Measurements from ENCODE around the gene PANK1.
A peak's percentile ranks its signal among the peaks of the same experiment; 100 is the strongest.
"Not testable (repeated sequence)": the region's sequence is repeated elsewhere in the genome, so short reads cannot be mapped to it uniquely, and the experiment has no call there.

The PANK1 gene

GRCh38 chr10:89651916-89652573 lies 7.0 kb upstream of the PANK1 start:
- no peak for DNase-seq

DNA sequence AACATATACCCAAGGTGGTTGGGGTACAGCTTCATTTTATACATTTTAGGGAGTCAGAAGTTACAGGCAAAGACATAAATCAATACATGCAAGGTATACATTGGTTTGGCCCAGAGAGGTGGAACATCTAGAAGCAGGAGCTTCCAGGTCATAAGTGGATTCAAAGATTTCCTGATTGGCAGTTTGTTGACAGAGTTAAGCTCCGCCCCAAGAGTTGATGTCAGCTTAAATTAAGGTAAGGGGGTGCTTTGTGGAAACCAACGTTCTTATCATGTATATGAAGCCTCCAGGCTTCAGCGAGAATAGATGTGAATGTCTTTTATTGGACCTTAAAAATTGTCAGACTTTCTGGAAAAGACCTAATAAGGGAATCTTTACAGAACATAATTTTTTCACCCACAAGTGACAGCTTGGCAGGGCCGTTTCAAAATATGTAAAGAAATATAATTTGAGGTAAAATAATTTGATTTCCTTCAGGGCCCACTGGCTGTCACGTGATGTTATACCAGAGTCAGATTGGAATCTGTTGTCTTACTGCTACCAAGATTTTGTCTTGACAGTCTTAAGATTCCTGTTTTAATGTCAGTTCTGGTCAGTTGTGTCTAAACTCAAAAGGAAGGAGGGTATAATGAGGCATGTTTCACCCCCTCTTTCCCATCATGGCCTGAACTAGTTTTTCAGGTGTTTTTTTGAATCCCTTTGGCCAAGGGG lies 6.3 kb upstream of the PANK1 start:
- DNase-seq = no peak

DNA sequence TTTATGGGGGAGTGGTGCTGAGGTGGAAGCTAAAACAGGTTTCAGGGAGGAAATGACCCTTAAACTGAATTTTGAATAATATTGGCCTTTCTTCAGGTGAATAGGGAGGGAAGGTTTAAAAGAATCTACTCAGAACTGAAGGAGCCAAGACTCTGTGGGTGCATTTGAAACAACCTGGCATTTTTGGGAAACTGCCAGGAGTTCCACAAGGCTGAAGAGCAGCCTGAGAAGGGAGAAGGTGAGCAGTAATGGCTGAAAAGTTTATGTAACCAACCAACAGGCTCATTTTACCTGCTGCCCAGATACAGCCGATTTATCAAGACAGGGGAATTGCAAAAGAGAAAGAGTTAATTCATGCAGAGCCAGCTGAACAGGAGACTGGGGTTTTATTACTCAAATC lies 4.0 kb upstream of the PANK1 start:
- no peak for DNase-seq

GRCh38 chr10:89648074-89648473 lies 3.0 kb upstream of the PANK1 start:
- DNase-seq = no peak

DNA sequence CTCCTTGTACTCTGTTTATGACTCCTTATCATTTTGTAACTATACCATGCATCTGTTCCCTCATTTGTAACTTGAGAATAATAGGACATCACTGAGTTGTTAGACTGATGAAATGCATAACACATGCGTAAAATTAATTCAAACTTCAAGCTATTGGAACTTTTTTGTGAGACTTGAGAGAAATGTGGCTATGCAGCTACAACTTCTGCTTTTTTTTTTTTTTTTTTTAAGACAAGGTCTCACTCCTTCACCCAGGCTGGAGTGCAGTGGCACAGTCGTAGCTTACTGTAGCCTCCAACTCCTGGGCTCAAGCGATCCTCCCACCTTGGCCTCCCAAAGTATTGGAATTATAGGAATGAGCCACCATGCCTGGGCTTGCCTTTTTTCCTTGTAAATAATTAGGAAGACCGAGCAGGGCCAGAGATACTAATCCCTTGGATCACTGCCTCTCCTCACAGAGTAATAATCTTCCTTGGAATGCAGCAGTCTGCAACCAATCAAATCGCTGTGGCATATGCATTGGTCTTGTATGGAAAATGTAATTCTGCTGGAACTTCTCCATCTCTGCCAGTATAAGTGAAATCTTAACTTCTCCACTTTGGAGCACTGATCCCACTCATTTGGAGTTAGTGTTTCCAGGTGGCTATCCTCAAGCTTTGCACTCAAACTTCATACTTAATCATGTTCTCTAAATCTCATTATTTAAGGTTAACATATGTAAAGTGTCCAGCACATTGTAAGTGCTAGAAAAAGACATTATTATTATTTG lies 2.0 kb upstream of the PANK1 start:
- DNase-seq = no peak

GRCh38 chr10:89645742-89646172 lies 715 bp upstream of the PANK1 start:
- no peak for DNase-seq

- DNase-seq = peak in 3 of 5 donors; percentile 11 to 34 (median 15)
These were observed 413 bp downstream of the PANK1 start for GRCh38 chr10:89644691-89644966.

DNA sequence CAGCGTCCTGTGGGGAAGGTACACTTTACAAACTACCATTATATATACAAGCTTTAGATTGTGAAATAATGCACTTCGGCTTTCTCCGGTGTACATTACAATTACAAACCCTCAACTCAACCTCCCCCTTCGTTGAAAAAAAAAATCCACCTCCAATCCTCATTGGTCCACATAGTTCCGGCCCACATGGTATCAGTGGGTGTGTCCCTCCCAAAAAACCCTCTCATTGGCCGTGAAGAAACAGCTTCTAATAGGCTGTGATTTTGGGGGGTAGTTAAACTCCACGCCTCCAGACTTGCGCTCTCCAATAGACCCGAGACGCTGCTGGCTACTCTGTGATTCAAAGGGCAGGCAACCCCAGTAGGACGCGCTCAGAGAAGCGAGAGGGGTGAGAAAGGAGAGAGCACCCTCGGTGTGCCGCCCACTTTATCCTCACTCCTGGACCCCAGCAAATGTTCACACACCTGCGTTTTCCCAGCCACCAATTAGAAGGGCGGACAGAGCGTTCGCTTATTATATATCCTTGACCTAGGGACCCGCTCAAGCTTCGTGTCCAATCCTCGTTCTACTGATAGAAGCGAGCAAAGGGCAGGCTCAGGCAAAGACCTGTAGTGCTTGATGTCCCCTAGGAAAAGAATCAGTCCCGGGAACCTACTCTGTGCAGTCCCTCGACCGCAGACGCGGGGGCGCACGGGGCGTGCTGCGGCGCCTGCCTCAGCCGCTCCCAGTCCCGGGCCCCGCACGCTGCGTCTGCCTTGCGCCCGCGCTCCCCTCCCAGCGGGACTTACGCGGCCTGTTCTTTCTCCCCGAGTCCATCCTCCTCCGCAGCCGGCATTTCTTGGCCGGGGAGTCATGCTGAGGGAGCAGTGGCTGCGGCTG lies 991 bp downstream of the PANK1 start:
- peak; percentile 20 to 89 (median 43) for DNase-seq

- DNase-seq = no peak
These were observed 1.6 kb downstream of the PANK1 start for GRCh38 chr10:89643431-89643811.

- DNase-seq = no peak
These were observed 2.8 kb downstream of the PANK1 start for GRCh38 chr10:89642193-89642592.

DNA sequence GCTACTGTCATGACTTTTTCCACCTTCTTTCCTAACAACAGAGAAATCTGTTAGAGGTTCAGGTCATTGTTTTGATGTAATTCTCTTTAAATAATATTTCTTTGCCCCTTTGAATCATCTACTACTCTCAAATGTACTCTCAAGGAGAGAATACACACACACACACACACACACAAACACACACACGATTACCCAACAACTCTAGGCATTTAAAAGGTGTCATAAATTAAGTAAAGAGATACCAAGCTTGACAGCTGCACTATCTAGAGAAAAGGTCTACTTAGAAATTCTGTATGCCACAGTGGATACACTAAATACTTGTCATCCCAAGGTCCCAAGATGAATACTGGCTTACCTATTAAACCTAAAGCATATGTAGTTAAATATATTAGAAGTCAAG lies 4.8 kb downstream of the PANK1 start:
- no peak for DNase-seq

DNA sequence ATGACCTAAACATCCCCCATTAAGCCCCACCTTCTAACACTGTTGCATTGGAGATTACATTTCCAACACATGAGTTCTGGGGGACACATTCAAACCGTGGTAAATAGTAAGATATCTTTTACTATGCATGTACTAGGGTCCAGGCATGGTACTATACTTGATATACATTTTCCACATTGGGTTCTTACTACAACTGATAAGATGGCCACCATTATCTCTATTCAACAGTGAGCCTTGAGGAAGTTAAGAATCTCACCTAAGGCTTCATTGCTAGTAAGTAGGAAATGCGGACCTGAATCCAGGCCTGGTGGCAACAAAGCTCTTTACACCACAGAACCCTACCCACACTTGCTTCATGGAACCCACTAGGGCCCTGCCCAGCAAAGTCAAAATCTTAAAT lies 5.7 kb downstream of the PANK1 start:
- no peak for DNase-seq

GRCh38 chr10:89637113-89637512 lies 7.9 kb downstream of the PANK1 start:
- DNase-seq = no peak

DNA sequence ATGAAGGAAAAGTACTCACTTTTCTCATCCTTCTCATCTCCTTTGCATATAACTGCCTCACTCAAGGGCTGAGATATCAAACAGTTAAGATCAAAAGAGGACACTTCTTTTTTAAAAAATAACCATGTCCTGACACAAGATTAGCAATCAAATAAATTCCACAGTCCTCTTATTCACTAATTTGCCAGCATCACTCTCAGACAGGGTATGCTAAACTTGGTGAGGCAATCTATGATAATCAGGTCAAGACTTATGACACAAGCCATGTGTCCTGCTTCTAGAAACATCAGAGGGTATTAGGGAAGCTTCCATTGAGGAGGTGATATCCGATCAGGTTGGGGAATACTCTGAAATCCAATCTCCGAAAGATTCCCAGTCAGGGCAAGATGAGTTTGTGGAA lies 10.4 kb downstream of the PANK1 start:
- no peak for DNase-seq

DNA sequence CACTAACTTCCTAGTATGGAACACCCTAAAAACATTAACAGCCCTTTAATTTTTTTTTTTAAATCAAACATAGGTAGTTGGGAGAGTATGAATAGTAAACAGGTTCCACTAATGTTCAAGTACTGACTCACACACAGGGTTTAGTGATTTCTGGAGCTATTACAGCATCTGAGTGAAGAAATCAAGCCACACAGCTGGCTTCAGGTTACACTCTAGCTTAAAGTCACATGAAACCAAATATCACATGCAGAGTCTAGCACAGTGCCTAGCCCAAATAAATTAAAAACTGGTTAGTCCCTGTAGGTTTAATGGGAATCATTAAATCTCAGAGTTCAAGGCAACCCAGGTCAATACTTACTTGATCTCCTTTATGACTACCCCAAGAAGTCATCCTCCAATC lies 11.6 kb downstream of the PANK1 start:
- DNase-seq = no peak

- no peak for DNase-seq
These were observed 12.2 kb downstream of the PANK1 start for GRCh38 chr10:89632824-89633223.

- DNase-seq = no peak
These were observed 17.2 kb downstream of the PANK1 start for GRCh38 chr10:89627830-89628229.

DNA sequence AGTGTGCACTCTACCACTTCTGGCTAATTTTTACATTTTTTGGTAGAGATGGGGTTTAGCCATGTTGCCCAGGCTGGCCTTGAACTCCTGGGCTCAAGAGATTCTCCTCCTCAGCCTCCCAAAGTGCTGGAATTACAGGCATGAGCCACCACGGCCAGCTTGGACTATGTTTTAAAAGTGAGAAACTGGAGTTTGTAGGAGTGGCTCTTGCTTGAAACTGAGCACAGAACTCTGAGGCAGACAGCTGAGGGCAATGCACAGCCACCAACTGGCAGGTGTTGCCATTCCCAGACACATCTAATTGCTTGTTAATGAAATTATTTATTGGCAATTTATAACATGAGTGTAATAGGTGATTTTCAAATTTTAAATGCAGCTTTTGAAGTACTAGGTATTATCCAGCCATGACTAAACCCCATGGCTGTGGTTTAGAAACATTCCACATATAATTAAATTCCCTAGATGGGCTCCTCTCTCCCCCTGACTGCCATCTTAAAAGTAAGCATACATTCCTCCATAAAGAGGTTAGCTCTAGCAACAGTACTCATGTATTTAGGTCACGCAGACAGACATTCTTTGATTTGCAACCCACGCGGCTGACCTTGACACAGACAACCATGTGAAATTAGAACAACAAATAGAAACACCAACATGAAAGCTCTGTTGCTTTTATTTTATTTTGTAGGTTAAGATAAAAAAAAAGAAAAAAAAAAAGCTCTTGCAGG lies 19.8 kb downstream of the PANK1 start:
- no peak for DNase-seq

- DNase-seq = no peak
These were observed 21.0 kb downstream of the PANK1 start for GRCh38 chr10:89624020-89624419.

- DNase-seq = no peak
These were observed 22.9 kb downstream of the PANK1 start for GRCh38 chr10:89622151-89622550.

DNA sequence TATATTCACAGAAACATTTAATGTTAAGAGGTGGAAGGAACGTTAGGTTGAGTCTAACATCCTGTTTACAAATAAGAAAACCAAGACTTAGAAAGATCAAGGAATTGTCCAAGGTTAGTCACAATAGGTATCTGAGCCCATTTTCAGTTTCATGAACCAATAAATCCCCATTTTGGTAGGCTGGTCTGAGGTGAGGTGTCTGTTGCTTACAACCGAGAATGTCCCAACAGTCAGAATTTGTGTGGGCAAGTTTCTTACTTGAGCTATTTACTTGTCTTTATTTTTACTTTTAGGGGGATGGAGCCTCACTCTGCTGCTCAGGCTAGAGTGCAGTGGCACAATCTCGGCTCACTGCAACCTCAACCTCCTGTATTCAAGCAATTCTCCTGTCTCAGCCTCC lies 23.6 kb downstream of the PANK1 start:
- DNase-seq = no peak

DNA sequence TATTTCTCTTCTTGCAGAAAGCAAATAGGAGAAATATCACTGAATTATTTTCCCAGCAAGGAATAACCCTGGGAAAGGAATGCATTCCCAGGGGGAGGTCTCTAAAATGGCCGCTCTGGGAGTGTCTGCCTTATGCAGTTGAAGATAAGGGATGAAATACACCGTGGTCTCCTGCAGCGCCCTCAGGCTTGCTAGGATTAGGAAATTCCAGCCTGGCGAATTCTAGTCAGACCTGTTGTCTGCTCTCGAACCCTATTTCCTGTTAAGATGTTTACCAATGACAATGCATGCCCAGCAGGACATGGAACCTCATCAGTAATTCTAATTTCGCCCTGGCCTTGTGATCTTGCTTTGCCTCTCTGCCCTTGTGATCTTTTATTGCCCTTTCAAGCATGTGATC lies 24.7 kb downstream of the PANK1 start:
- DNase-seq = not testable (repeated sequence)
